PFSK-1 (cell line): ENCODE data around the gene GRIA3.

ENCODE experiments used
- FOXP2 ChIP-seq: optimal IDR thresholded peaks from 2 replicates; pipeline ENCODE3; 2011; ENCODE audit warnings: borderline replicate concordance, control low read depth, inconsistent platforms; ENCODE audit not compliant: insufficient read depth; ENCODE audit errors: extremely low read length, extremely low read depth
- POLR2AphosphoS5 ChIP-seq: IDR thresholded peaks from 2 replicates; pipeline ENCODE4 v1.6.1; 2012; ENCODE audit warnings: low read depth, mild to moderate bottlenecking, control low read depth, low read length, moderate library complexity
- SIN3A ChIP-seq: IDR thresholded peaks from 2 replicates; pipeline ENCODE4 v1.6.1; 2012; ENCODE audit warnings: mild to moderate bottlenecking, low read length, moderate library complexity, borderline replicate concordance; ENCODE audit not compliant: insufficient read depth
- TAF1 ChIP-seq: IDR thresholded peaks from 2 replicates; pipeline ENCODE4 v1.6.1; 2012; ENCODE audit warnings: low read length, control low read depth, borderline replicate concordance; ENCODE audit not compliant: insufficient read depth
- TF ChIP-seq, protein P1 (sequence below), 2 experiments: IDR thresholded peaks; 2 replicates each; pipeline versions ENCODE4 v1.6.1 to v1.8.0; 2011 to 2012; ENCODE audit warnings: low read depth in 2 of 2, low read length in 2 of 2, control low read depth in 1 of 2, inconsistent platforms in 1 of 2, mild to moderate bottlenecking in 1 of 2, moderate library complexity in 1 of 2; ENCODE audit not compliant: insufficient read depth in 1 of 2

The GRIA3 gene

DNA sequence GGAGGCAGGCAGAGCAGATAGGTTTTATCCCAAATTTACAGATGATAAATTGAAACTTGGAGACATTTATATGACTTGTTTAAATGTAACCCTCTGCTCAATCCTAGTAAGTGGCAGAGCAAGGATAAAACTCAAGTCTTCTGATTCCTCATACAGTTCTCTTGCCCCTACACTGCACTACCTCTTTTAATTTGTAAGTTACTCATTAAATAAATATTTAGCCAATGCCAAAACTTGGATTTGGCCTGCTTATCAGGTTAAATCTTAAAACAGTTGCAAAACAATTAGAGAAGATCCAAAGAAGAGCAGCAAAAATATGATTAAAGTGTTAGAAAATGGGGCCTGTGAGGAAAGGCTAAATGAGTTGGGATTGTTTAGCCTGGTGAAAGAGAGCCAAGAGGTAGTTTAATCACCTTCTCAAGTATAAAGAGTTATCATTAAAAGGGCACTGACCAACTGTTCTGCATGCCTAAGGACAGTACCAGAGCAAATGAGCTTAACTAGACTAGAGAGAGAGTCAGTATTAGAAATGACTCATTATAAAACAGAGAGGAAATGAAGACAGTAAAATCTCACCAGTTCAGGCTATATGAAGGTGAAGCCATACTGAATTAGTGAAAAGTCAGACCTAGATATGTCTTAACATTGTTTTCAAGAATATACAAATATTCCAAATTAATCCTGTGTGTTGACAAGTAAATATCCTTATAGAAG, 146.3 kb downstream of the GRIA3 start:
- no peak for TF ChIP-seq POLR2AphosphoS5
- TF ChIP-seq, protein P1, sequence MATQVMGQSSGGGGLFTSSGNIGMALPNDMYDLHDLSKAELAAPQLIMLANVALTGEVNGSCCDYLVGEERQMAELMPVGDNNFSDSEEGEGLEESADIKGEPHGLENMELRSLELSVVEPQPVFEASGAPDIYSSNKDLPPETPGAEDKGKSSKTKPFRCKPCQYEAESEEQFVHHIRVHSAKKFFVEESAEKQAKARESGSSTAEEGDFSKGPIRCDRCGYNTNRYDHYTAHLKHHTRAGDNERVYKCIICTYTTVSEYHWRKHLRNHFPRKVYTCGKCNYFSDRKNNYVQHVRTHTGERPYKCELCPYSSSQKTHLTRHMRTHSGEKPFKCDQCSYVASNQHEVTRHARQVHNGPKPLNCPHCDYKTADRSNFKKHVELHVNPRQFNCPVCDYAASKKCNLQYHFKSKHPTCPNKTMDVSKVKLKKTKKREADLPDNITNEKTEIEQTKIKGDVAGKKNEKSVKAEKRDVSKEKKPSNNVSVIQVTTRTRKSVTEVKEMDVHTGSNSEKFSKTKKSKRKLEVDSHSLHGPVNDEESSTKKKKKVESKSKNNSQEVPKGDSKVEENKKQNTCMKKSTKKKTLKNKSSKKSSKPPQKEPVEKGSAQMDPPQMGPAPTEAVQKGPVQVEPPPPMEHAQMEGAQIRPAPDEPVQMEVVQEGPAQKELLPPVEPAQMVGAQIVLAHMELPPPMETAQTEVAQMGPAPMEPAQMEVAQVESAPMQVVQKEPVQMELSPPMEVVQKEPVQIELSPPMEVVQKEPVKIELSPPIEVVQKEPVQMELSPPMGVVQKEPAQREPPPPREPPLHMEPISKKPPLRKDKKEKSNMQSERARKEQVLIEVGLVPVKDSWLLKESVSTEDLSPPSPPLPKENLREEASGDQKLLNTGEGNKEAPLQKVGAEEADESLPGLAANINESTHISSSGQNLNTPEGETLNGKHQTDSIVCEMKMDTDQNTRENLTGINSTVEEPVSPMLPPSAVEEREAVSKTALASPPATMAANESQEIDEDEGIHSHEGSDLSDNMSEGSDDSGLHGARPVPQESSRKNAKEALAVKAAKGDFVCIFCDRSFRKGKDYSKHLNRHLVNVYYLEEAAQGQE (IDR thresholded peaks at IDR 0.05; ENCODE audit: insufficient read depth in 1 of 2, low read depth in 2 of 2, low read length in 2 of 2) = no peak
- no peak for TF ChIP-seq SIN3A
- no peak for TF ChIP-seq TAF1
- no peak for TF ChIP-seq FOXP2

DNA sequence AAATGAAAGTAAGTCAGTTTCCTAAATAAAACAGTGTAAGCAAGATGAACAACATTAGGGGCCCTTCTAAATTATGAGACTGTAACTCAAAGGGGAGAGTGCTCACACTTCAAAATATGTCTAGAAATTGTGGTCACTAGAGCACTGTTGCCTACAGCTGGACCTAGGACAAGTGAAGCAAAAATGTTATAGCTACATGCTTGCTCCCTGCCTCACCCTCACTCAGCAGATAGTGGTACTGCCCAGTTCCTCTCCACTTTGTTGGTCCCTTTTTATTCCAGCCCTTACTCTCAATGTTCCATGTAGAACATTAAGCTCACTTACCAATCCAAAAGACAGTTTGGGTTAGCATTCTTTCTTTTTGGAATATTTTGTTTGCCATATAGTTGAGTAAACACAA, 147.3 kb downstream of the GRIA3 start:
- TF ChIP-seq, protein P1 (IDR thresholded peaks at IDR 0.05; ENCODE audit: insufficient read depth in 1 of 2, low read depth in 2 of 2, low read length in 2 of 2) = no peak
- TF ChIP-seq FOXP2 (no peak), TAF1 (no peak), POLR2AphosphoS5 (no peak), SIN3A (no peak)

DNA sequence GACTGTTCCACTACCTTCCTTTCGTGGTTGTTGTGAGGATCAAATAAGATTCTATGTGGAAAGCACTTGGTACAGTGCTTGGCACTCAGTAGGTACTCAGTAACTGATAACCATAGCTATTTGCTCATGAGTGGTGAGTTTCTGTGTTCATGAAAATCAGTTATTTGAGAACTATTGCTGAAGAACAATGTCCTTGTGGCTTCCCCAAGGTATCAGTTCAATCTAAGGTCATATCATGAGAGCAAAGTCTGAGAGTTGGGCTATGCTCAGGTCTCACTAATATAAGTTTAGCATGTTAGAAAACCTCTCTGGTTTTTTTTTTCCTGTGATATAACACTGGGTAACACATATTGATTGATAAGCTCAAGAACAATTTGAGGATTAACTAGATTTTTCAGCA, 147.8 kb downstream of the GRIA3 start:
- TF ChIP-seq, protein P1 (IDR thresholded peaks at IDR 0.05; ENCODE audit: insufficient read depth in 1 of 2, low read depth in 2 of 2, low read length in 2 of 2) = no peak
- TF ChIP-seq POLR2AphosphoS5 (no peak), SIN3A (no peak), TAF1 (no peak), FOXP2 (no peak)

DNA sequence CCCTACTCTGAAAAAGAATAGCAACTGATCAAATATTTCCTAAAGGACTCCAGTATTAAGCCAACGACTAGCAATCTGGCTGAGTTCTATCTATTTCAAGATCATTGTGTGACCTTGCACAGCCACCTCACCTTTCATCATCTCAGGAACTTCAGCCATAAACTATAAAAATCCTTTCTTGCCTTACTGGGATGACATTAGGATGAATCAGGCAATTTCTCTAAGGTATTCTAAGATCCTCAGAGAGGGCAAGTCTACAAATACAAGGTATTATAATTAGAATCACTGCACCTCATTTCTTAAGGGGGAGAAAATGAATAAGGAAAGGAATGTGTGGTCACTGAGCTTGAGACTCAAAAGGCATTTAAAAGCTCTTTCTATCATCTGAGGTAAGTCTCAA, 152.6 kb downstream of the GRIA3 start:
- TF ChIP-seq SIN3A = no peak
- TF ChIP-seq POLR2AphosphoS5 = no peak
- TF ChIP-seq TAF1 = no peak
- TF ChIP-seq, protein P1 (IDR thresholded peaks at IDR 0.05; ENCODE audit: insufficient read depth in 1 of 2, low read depth in 2 of 2, low read length in 2 of 2) = no peak
- TF ChIP-seq FOXP2 = no peak
